GDM1 (cell line): ENCODE data around the gene CFAP157.

Experiments
- DNase-seq: peaks from one replicate; lab custom pipeline; 2025; lab: John Stamatoyannopoulos, UW

Gene CFAP157

DNA sequence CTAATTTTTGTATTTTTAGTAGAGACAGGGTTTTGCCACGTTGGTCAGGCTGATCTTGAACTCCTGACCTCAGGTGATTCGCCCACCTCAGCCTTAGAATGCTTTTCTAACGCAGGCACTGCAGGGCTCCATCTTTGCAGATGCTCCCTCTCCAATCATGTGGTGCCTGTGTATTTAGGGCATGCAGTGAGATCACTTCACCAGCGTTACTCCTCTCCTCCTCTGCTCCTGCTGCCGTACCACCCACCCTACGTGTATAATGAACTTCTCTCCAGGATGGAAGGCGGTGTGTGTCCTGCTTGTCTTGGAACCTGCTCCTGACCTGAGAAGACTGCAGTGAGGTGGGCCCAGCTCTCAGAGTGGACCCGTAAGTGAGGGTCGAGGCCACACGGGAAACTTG, 13.6 kb upstream of the CFAP157 start:
- DNase-seq: no peak

DNA sequence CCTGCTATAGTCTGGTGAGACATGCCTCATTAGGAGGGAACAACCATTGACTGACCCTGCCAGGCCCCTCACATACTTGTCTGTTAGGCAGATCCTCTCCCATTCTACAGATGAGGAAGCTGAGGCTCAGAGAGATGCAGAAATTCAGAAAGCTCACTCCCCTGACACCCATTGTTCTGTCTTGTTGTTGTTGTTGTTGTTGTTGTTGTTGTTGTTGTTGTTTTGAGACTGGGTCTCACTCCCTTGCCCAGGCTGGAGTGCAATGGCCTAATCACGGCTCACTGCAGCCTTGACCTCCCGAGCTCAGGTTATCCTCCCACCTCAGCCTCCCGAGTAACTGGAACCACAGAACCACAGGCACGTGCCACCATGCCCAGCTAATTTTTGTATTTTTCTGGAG, 13.1 kb upstream of the CFAP157 start:
- no peak for DNase-seq

DNA sequence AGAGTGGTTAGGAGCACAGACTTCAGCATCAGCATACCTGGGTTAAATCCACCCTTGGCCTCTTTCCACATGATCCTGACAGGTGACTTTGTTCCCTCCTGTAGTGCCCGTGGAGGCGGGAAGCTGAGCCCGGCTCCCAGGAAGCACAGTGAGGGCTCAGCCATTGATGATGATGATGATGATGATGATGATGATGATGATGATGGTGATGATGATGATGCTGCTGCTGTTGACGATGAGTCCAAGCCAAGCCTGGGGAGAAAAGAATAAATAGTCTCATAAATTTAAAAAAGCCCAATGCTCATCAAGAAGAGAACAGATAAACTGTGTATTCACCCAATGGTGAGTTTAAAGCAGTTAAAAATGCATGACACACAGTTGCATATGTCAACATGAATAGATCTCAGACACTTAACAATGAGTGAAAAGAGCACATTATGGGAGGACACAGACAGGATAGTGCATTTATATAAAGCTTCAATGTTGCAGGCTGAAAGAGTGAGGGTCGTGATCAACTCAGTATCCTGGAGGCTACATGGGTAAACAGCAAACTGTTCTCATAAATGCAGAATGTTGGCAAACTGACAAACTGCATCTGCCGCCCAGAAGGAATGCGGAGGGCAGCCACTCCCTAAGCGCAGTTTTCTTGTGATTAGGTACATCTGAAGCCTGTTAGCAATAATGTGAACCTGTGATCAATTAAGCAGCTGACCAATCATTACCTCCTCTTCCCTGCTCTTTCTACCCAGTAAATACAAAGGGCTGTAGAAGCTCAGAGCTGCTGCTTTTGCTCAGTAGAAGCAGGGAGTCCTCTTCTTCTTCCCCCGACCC, 11.7 kb upstream of the CFAP157 start:
- DNase-seq: no peak

DNA sequence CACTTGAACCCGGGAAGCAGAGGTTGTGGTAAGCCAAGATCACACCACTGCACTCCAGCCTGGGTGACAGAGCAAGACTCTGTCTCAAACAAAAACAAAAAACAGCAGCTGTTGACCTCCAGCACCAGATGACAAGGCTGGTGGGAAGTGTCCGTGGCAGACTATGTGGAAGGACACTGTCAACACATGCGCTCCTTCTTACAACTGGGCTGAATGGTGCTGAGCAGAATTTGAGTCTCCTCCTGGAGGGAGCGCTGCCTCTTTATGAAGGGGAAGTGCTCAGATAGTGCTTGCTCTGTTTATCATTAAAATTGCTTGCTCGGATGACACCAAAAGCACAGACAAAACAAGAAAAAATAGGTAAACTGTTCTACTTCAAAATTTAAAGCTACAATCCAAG, 9.2 kb upstream of the CFAP157 start:
- DNase-seq: no peak

DNA sequence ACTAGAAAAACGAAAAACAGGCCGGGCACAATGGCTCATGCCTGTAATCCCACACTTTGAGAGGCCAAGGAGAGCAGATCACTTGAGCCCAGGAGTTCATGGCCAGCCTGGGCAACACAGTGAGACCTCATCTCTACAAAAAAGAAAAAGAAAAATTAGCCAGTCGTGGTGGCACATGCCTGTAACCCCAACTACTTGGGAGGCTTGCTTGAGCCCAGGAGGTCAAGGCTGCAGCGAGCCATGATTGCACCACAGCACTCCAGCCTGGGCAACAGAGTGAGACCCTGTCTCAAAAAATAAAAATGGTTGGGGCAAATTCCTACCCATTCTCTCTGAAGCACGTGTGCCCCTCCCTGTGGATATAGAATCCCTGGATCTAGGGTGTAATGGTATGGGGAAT, 8.4 kb upstream of the CFAP157 start:
- DNase-seq: no peak

DNA sequence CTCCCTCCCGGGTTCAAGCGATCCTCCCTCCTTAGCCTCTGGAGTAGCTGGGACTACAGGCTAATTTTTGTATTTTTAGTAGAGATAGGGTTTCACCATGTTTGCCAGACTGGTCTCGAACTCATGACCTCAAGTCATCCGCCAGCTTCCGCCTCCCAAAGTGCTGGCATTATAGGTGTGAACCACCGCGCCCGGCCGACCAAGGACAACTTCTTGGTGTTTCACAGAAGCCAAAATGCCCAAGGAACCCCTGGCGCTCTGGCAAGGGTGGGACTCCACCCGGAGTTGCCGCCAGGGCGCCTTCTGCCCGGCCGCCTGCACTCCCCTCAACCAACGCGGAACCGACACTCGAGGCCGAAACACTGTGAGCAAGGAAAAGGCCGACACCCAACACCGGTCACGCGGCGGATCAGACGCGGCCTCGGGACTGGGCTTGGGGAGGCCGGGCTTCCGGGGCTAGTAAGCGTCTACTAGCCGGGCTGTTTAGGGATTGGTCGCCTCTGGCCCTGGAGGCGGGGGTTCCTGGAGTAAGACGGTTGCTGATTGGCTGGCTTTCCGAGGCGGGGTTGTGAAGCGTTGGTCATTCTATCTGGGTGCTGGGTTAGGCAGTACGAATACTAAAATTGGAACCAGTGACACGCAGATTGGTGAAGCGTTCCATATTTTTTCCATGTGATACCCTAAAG, 7.7 kb upstream of the CFAP157 start:
- no peak for DNase-seq

DNA sequence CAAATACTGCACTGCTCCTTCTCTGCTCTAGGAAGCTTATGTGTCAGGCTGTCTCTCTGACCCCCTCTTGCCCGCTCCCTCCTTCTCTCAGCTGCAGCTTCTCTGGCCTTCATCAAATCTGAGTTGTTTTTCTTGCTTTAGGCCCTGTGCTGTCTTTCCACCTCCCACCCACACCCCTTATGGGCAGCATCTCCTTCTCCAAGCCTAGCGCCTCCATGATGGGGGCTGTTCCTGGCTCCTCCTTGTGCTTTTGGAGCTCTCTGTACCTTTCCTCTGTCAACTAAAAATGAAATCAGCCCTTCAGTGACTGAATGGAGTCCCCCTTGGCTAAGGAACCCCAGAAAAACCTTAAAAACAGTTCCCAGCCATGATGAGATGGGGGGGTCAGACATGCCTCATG, 6.6 kb upstream of the CFAP157 start:
- DNase-seq: no peak

DNA sequence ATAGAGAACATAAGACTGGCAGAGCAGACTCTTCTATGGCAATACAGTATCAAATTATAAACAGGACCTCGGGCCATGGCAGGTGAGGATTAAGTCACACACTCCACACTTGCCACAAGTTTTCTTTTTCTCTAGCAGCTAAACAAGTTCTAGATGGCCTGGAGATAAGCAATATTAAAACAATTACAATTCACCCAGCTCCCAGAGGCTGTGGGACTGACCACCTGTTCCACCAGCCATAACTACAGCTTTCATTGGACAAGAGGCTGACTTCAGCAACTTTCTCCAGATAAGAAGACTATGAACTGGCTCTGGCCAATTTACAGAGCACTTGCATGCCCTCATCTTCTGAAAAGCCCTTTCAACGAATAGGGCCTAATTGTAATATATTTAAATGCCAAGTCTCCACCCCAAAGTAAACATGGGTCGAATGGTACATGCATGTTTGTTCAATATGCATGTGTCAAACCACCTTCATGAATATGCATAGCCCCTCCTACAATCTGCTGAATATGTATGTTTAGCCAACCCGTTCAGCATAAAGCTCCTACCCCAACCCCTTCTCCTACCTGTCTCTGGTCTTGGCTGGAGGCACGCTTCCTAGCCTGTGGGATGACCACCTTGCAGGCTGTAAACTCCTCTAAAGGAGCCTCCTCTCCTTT, 6.1 kb upstream of the CFAP157 start:
- no peak for DNase-seq

DNA sequence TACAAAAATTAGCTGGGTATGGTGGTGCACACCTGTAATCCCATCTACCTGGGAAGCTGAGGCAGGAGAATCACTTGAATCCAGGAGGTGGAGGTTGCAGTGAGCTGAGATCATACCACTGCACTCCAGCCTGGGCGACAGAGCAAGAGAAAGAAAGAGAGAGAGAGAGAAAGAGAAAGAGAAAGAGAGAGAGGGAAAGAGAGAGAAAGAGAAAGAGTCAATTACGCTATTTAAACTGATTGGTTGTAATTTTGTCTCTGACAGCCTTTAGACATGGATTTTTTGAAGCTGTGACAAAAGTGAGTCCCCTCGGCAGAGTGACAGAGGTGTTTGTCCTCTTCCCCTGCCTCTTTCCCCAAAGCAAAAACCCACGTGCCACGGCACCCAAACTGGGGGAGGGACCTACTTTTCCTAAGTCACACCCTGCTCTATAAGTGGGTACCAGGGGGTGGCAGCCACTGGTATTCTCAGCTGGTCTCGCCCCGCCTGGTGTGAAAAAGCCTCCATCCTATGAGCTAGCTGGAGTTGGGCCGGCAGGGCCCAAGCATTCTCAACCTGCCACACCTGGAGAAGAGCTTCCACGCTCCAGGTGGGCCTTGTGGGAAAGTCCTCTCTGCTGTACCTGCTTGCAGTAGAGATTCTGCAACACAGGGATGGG, 3.4 kb upstream of the CFAP157 start:
- DNase-seq: no peak

DNA sequence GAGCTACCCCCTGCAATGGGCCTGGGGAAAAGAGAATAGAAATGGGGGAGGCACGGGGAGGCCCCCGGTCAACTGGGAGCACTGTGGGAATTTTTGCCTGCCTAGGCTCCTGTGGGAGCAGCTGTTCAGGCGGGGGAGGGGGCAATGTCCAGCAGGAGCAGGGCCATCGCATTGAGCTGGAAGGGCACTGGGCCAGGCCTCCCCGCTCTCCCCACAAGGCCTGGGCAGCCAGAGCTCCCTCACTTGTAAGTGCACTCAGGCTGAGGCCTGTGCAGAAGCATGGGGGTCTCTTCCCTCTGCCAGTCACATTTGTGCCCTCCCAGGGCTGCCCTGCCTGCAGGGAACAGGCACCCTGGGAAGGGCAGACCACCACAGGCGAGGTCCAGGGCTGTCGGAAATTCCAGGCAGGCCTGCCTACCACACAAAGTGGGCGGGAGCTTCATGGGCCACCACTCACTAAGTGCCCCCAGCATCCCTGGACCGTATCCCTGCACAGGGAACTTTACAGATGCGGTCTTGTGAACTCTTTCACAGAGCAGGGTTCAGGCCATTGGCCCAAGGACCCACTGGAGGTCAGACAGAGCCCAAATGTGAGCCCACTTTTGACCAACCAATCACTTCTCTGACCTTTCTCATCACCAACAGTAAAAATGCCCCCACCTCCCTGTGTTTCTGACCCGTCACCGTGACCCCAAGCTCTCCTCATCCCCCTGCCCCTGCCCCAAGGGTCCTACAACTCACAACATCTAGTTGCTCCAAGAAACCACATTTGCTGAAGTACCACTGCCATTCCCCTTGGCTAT, 1.0 kb upstream of the CFAP157 start:
- DNase-seq: no peak

DNA sequence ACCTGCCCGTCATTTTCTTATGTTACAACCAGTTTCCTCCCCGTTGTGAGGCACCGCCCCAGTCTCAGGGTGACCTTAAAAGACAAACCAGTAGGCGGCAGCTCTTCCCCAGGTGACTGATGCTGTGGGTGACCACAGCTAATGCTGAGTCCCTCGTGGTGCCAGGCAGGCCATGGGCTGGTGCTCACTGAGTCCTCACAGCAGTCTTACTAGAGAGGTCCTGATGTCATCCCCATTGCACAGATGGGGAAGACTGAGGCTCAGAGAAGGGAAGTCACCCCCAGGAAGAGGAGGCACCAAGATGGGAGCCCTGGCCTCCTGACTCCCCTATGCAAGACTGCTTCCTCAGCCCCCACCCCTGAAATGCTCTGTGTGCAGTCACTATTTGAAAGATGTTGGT, 978 bp downstream of the CFAP157 start:
- DNase-seq: no peak

DNA sequence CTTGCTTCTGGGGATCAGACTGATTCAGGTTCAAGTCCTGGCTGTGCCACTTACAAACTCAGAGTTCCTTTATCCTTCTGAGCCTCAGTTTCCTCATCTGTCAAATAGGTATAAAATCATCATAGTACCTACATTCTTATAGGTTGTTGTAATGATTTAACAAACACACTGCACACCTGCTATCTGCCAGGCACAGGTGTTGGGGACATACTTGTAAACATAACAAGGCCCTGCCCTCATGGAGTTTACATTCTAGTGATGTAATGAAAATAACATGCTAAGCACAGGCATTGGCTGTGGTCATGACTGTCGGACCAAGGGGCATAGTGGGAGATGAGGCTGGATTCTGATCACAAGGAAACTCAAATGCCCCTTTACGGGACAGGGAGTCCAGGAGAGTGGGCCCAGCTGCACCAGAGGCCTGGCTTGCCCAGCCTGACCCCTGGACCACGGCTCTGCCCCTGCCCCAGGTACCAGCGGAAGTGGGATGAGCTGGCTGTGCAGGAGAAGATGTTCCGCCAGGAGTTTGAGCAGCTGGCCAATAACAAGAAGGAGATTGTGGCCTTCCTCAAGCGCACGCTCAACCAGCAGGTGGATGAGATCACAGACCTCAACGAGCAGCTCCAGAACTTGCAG, 2.3 kb downstream of the CFAP157 start:
- DNase-seq: no peak

DNA sequence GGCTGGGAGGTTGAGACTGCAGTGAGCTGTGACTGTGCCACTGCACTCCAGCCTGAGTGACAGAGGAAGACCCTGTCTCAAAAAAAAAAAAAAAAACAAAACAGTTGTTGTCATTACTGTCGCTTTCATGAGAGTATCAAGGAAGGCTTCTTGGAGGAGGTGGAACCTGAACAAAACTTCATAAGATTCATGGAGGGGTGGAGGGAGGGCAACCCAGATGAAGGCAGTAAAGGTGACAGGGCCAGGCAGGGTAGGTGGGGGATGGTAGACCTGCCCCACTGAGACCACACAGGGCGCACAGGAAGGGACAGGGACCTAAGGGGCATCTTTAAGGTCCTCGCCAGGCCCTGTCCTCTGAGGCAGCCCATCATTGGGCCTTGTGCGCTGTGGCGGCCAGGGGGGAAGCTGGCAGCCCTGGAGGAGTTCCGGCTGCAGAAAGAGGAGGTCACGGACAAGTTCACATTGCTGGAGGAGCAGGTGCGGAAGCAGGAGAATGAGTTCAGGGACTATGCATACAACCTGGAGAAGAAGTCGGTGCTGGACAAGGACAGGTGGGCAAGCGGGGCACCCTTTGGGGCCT, 3.5 kb downstream of the CFAP157 start:
- DNase-seq: no peak

DNA sequence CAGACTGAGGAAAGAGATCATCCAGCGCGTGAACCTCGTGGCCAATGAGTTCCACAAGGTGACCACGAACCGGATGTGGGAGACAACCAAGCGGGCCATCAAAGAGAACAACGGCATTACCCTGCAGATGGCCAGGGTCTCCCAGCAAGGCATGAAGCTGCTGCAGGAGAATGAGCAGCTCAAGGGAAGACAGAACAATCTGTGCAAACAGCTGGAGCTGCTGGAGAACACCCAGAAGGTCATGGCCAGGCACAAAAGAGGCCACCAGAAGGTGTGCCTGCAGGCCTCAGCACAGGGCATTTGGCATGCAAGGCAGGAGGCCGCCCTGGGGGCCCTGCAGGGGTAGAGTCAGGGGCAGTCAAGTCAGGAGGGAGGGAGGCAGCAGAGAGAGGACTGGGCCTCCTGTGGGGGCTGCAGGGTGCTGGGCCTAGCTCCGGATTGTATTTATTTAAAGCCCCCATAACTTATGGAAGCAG, 4.5 kb downstream of the CFAP157 start:
- DNase-seq: no peak

DNA sequence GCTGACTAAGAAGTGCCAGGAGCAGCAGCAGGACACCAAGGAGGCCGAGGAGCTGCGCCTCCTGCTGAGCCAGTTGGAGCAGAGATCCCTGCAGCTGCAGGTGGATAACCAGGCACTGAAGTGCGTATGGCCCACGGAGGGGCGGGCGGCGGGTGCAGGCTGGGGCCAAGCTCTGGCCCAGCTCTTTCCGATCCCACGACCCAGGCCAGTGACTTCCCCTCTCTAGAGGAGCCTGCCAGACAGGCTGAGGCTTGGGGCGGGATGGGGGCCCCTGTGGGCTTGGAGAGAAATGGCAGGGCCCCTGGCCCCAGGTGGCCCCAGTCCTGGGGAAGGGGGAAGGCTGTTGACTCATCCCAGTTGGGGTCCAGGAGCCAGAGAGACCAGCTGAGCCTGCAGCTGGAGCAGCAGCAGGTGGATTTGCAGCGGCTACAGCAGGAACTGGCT, 5.1 kb downstream of the CFAP157 start:
- no peak for DNase-seq

DNA sequence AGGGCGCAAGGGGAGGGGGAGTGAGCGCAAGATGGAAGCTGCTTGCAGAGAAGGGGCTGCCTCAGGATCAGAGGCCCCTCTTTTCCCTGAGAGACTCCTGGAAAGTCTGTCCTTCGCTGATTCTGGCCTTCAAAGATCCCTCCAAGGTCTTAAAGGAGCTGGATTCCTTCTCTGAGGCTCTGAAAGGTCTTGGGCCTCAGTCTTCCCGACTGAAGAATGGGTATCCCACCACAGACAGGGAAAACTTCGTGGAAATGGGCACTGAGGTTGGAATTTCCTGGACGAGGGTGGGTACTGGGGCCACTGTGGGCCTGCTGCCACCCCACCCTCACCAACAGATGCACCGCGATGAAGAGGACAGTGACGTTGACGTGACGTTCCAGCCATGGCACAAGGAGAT, 5.6 kb downstream of the CFAP157 start:
- DNase-seq: no peak

DNA sequence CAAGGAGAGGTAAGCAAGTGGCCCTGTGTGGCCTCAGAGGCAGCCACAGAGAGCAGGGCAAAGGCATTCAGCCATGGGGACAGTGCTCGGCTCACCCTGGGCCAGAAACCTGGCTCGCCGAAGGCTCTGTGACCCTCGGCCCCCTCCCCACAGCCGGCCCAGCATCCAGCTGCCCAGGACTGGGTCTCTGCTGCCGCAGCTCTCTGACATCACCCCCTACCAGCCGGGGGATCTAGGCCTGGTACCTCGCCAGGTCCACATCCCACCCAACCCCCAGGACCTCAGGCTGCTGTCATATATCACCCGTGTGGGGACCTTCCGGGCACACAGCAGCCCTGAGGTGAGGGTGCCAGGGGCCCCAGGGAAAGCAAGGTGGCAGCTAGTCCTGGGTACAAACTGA, 6.1 kb downstream of the CFAP157 start:
- DNase-seq: no peak

DNA sequence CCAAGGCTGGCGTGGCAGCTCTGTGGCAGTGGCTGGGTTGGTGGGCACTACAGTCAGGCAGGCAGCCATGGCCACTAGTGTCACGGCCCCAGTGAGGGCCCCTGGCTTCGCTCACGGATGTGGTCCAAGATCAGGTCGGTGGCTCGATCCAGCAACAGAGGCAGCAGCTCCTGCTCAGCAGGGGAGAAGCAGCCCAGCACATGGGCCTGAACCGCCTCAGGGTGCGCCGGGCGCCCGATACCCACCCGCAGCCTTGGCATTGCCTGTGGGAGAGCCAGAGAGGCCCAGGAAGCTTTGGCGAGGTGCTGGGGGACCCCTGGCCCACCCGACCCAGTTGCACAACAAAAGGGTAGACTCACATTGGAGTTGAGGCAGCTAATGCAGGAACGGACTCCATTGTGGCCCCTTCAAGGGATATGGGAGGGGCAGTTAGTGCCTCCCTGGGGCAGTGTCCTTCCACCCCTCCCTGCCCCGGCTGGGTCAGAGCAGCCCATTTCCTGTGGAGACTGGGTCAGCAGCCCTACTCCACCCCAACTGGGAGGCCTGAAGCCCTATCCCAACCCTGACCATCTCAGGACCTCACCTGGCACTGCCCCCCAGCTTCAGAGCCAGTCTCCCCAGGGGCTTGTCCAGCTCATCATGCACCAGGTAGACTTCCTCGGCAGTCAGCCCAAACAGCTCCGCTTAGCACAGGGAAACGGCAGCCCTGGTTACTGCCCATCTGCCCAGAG, 7.4 kb downstream of the CFAP157 start:
- DNase-seq: no peak

DNA sequence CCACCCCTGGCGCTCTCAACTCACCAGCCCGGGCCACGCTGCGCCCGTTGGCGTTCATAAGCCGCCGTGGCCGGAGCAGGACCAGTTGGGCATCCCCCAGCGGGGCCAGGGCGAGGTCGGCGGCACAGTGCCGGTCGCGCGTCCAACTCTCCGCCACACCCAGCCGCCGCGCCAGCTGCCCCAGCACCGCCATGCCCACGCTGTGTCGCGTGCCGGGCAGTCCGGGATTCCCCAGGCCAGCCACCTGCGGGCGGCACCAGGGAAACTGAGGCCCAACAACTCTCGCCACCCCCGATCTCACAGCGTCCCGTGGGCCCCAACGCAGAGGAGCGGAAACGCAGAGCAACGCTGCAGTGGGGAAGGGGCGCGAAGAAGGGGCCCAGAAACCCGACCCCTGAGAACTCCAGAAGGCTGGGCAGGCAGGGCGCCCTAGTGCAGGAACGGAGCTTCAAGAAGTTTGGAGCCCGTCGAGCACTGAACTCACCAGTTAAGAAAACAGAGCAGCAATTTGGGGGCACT, 8.2 kb downstream of the CFAP157 start:
- DNase-seq: no peak
